Activated effector memory CD4-positive, alpha-beta T cell treated with Interleukin-2 at 50 U/mL for 16 hours (primary cell): ENCODE measurements around the gene VEGFB.

ENCODE experiments used
- DNase-seq: peaks from one replicate; pipeline ENCODE4 v3.0.0-alpha.2; 2020

VEGFB gene

GRCh38 chr11:64247729-64248531, 13.5 kb downstream of the VEGFB start:
- DNase-seq, result no peak

GRCh38 chr11:64248578-64248977, 14.2 kb downstream of the VEGFB start:
- no peak for DNase-seq

- DNase-seq, result no peak
Measured at GRCh38 chr11:64249038-64249437, 14.7 kb downstream of the VEGFB start.

GRCh38 chr11:64249563-64250414, 15.4 kb downstream of the VEGFB start:
- DNase-seq, result no peak

- DNase-seq, result no peak
Measured at GRCh38 chr11:64250415-64251015, 16.1 kb downstream of the VEGFB start.

- DNase-seq, result peak; percentile 65
Measured at GRCh38 chr11:64251016-64251752, 16.8 kb downstream of the VEGFB start, which contains the start of gene PLCB3. TSS of gene PLCB3 (plus strand) at chr11:64251530. CDS start at chr11:64251650, 120 bp downstream.

- DNase-seq, result no peak
Measured at GRCh38 chr11:64251753-64252002, 17.3 kb downstream of the VEGFB start.

- DNase-seq, result no peak
Measured at GRCh38 chr11:64252003-64252872, 17.9 kb downstream of the VEGFB start.

- DNase-seq, result no peak
Measured at GRCh38 chr11:64253043-64253442, 18.7 kb downstream of the VEGFB start.

GRCh38 chr11:64253481-64253880, 19.1 kb downstream of the VEGFB start:
- no peak for DNase-seq

GRCh38 chr11:64254326-64254725, 19.9 kb downstream of the VEGFB start:
- DNase-seq, result no peak

- no peak for DNase-seq
Measured at GRCh38 chr11:64255135-64256128, 21.0 kb downstream of the VEGFB start.

- DNase-seq, result no peak
Measured at GRCh38 chr11:64256300-64256699, 21.9 kb downstream of the VEGFB start.

- no peak for DNase-seq
Measured at GRCh38 chr11:64258356-64258755, 24.0 kb downstream of the VEGFB start.

GRCh38 chr11:64258946-64259532, 24.7 kb downstream of the VEGFB start:
- no peak for DNase-seq

- DNase-seq, result no peak
Measured at GRCh38 chr11:64259533-64260067, 25.2 kb downstream of the VEGFB start.

GRCh38 chr11:64260147-64260708, 25.8 kb downstream of the VEGFB start:
- no peak for DNase-seq

- no peak for DNase-seq
Measured at GRCh38 chr11:64261556-64262080, 27.2 kb downstream of the VEGFB start.

GRCh38 chr11:64262271-64263002, 28.1 kb downstream of the VEGFB start:
- no peak for DNase-seq
